GM12878 (cell line): ENCODE data around the gene INPP4B. TPM values are rescaled to one million over a fixed set of nuclear protein-coding genes. Genes with fewer than 3 reads are reported as not detected.

Experiments used
- ATAC-seq: fragments of 200-7000 bp; cut with Tn5 transposase; 3 replicates; pipeline ENCODE4 v1.9.1; 2020; ENCODE audit warnings: mild to moderate bottlenecking, moderate library complexity
- BruUV-seq: library from RNA; stranded (reverse); fragments of 400-500 nt; replicated peaks from 2 replicates; lab custom pipeline; 2021; lab: Mats Ljungman, UMichigan
- CTCF ChIA-PET: fragments of 300-600 bp; sonication (Branson Sonifier 250); formaldehyde crosslinking; extraction: SDS; loops from one replicate; lab custom pipeline; 2021; ENCODE audit warnings: inconsistent platforms; lab: Yijun Ruan, JAX
- POLR2A ChIA-PET: fragments of 350-600 bp; formaldehyde crosslinking; extraction: SDS; loops from one replicate; lab custom pipeline; 2021; ENCODE audit warnings: inconsistent platforms; lab: Charles Lee
- RAD21 ChIA-PET: fragments of 300-600 bp; sonication (Branson Sonifier 250); formaldehyde crosslinking; loops from one replicate; lab custom pipeline; 2023; ENCODE audit warnings: antibody characterized with exemption; ENCODE audit not compliant: unreplicated experiment; lab: Charles Lee
- SMC1A ChIA-PET: fragments of 300-600 bp; sonication (Branson Sonifier 250); formaldehyde crosslinking; loops from one replicate; lab custom pipeline; 2023; ENCODE audit not compliant: unreplicated experiment, uncharacterized antibody; lab: Charles Lee
- DNase-seq: peaks from one replicate; pipeline ENCODE4 v3.0.0-alpha.2; 2011; ENCODE audit warnings: low read depth, low spot score
- FAIRE-seq: peaks from 3 replicates; lab custom pipeline; 2011; peaks lifted over from hg19 to GRCh38; lab: Jason Lieb, UNC
- H2AFZ ChIP-seq: 2 replicates; pipeline ENCODE4 v1.6.0; 2011; ENCODE audit warnings: low read depth, low read length, control low read depth; ENCODE audit not compliant: control insufficient read depth
- H3K27ac ChIP-seq: 2 replicates; pipeline ENCODE4 v1.5.1; 2011; ENCODE audit warnings: control low read depth; ENCODE audit not compliant: control insufficient read depth, insufficient read depth
- H3K27me3 ChIP-seq, 2 experiments: replicated peaks in 1 of 2; 2 replicates each; pipeline versions ENCODE4 v1.6.0 to v1.6.1; 2011; ENCODE audit warnings: low read length in 1 of 2; ENCODE audit not compliant: control insufficient read depth in 2 of 2, insufficient read depth in 2 of 2
- H3K36me3 ChIP-seq, 2 experiments: 2 replicates each; pipeline ENCODE4 v1.5.1; 2011; ENCODE audit warnings: low read length in 1 of 2; ENCODE audit not compliant: control insufficient read depth in 2 of 2, insufficient read depth in 2 of 2
- H3K4me1 ChIP-seq: 2 replicates; pipeline ENCODE4 v1.6.1; 2011; ENCODE audit warnings: mild to moderate bottlenecking, low read length, moderate library complexity, mixed read lengths; ENCODE audit not compliant: control insufficient read depth, insufficient read depth
- H3K4me2 ChIP-seq: 2 replicates; pipeline ENCODE4 v1.6.0; 2011; ENCODE audit warnings: control low read depth; ENCODE audit not compliant: control insufficient read depth, insufficient read depth
- H3K4me3 ChIP-seq: fragments of 200-600 bp; sonication (generic); 2 replicates; pipeline ENCODE4 v1.5.1; 2016
- H3K79me2 ChIP-seq: 2 replicates; pipeline ENCODE4 v1.6.0; 2011; ENCODE audit warnings: low read length; ENCODE audit not compliant: control insufficient read depth, insufficient read depth
- H3K9ac ChIP-seq: 2 replicates; pipeline ENCODE4 v1.8.0; 2011; ENCODE audit warnings: low read length, control low read depth, mixed read lengths; ENCODE audit not compliant: control insufficient read depth, insufficient read depth
- H3K9me3 ChIP-seq: replicated peaks from 3 replicates; pipeline ENCODE4 v1.5.1; 2011; ENCODE audit warnings: mild to moderate bottlenecking, low read length; ENCODE audit not compliant: control insufficient read depth, insufficient read depth
- H4K20me1 ChIP-seq: 2 replicates; pipeline ENCODE4 v1.6.0; 2011; ENCODE audit not compliant: control insufficient read depth, insufficient read depth
- CBX3 ChIP-seq: fragments of 200-600 bp; sonication (generic); IDR thresholded peaks from 2 replicates; pipeline ENCODE4 v1.6.1; 2016; ENCODE audit warnings: low read depth, borderline replicate concordance
- FOXM1 ChIP-seq: IDR thresholded peaks from 2 replicates; pipeline ENCODE4 v1.6.1; 2012; ENCODE audit warnings: low read depth, mild to moderate bottlenecking, inconsistent platforms, low read length, moderate library complexity
- HCFC1 ChIP-seq: fragments of 150-350 bp; IDR thresholded peaks from 2 replicates; pipeline ENCODE4 v1.6.1; 2014; ENCODE audit warnings: low read length
- KAT2A ChIP-seq: conservative IDR thresholded peaks from 2 replicates; pipeline ENCODE4 v1.6.1; 2011; ENCODE audit warnings: low read depth, low read length; ENCODE audit not compliant: control insufficient read depth
- MYB ChIP-seq: fragments of 150-350 bp; IDR thresholded peaks from 2 replicates; pipeline ENCODE4 v1.6.1; 2014; ENCODE audit warnings: mild to moderate bottlenecking, low read depth, low read length, borderline replicate concordance
- NFIC ChIP-seq: IDR thresholded peaks from 2 replicates; pipeline ENCODE4 v1.6.1; 2012; ENCODE audit warnings: low read depth, mild to moderate bottlenecking, inconsistent platforms, low read length, moderate library complexity
- RAD21 ChIP-seq: IDR thresholded peaks from 2 replicates; pipeline ENCODE4 v1.6.1; 2011; ENCODE audit warnings: mild to moderate bottlenecking, low read depth, low read length, moderate library complexity; ENCODE audit not compliant: insufficient read depth
- RAD51 ChIP-seq: fragments of 450-650 bp; IDR thresholded peaks from 2 replicates; pipeline ENCODE4 v1.6.1; 2016; ENCODE audit warnings: moderate library complexity, mild to moderate bottlenecking, inconsistent platforms
- SIX5 ChIP-seq: IDR thresholded peaks from 2 replicates; pipeline ENCODE4 v1.6.1; 2011; ENCODE audit warnings: mild to moderate bottlenecking, low read depth, low read length, moderate library complexity; ENCODE audit not compliant: severe bottlenecking
- SMAD1 ChIP-seq: fragments of 450-650 bp; IDR thresholded peaks from 2 replicates; pipeline ENCODE4 v1.6.1; 2018; ENCODE audit warnings: mild to moderate bottlenecking, low read depth; ENCODE audit not compliant: partially characterized antibody
- SPI1 ChIP-seq: IDR thresholded peaks from 2 replicates; pipeline ENCODE4 v1.6.1; 2011; ENCODE audit warnings: low read depth, mild to moderate bottlenecking, low read length, moderate library complexity, borderline replicate concordance; ENCODE audit not compliant: insufficient read depth
- SREBF2 ChIP-seq: IDR thresholded peaks from 2 replicates; pipeline ENCODE4 v1.6.1; 2012; ENCODE audit warnings: mild to moderate bottlenecking, low read length
- YBX1 ChIP-seq: fragments of 450-650 bp; IDR thresholded peaks from 2 replicates; pipeline ENCODE4 v1.6.1; 2016; ENCODE audit warnings: antibody characterized with exemption
- ZZZ3 ChIP-seq: IDR thresholded peaks from 2 replicates; pipeline ENCODE4 v1.6.1; 2011; ENCODE audit warnings: low read depth; ENCODE audit not compliant: control insufficient read depth, insufficient read length
- WGBS: methylation state at CpG from one replicate; pipeline ENCODE4 v1.1.6; 2016; ENCODE audit warnings: low lambda C conversion rate; ENCODE audit not compliant: insufficient replicate concordance, insufficient coverage; ENCODE audit errors: missing lambda C conversion rate; 5-methylcytosine and 5-hydroxymethylcytosine counted together
- in situ Hi-C: fragments of 300-500 bp; cut with MboI; formaldehyde crosslinking; loops from 9 replicates; pipeline ENCODE4 v1.14.3; 2018; ENCODE audit warnings: mixed read lengths
- intact Hi-C: fragments of 100-400 bp; cut with micrococcal nuclease; formaldehyde crosslinking; loops from one replicate; pipeline ENCODE4 v1.14.2; 2022; ENCODE audit not compliant: unreplicated experiment
- polyA plus RNA-seq, 11 experiments: library from polyadenylated mRNA; depleted of rRNA in 4 of 11; unstranded in 6 of 11; stranded (reverse) in 5 of 11; fragments of >200 nt; fragmentation: Nextera tagmentation in 4 of 11; fragmentation: Illumina TruSeq in 1 of 11; extraction: Ambion mirVana in 4 of 11; extraction: Trizol in 1 of 11; gene quantifications; 1 replicate in 1 of 11; 2 replicates in 10 of 11; pipeline versions ENCODE4 v1.2.1 to v1.2.3, GENCODE V29; 2011 to 2016; ENCODE audit warnings: inconsistent platforms in 2 of 11, missing spikeins in 2 of 11, low read depth in 1 of 11
- total RNA-seq, 4 experiments: library from RNA; depleted of rRNA in 3 of 4; stranded (reverse); fragments of >200 nt in 3 of 4; fragmentation: Illumina TruSeq in 1 of 4; extraction: Trizol in 1 of 4; gene quantifications; 2 replicates each; pipeline versions ENCODE4 v1.2.1 to v1.2.3, GENCODE V29; 2013 to 2021

INPP4B gene
- total and polyA plus RNA-seq, 10 of the 15 experiments (the other 5 are each of a cell fraction or from before 2014, with no cell fraction given), result 0.53 to 11.2 (median 0.95) TPM

DNA sequence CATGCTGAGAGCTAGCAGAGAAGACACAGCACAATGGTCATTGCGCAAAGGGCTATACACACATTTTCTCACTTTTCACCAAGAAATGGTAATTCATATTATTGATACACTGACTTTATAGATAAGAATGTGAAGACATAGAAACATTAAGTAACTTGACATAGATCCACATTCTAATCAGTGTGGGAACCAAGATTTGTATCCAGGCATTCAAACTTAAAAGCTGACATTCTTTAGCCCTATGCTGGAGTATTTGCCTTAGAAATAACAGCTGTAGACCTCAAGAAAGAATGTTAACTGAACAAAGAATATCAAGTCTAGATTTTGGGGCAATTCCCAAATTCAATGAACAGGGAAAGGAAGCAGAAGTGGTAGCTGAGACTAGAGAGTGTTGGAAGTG lies 824.9 kb downstream of the INPP4B start:
- RAD21 ChIA-PET, result no interaction called here
- ATAC-seq (no peak), FAIRE-seq (no peak), DNase-seq (no peak)
- in situ Hi-C loops (no loop called here), intact Hi-C loops (no loop called here)
- no peaks in the 10 kb centered on the region for H3K36me3 ChIP-seq
- H3K27me3 ChIP-seq, result no peaks in the 10 kb centered on the region
- 94% methylated on average over 1 of the region's 1 CpG for WGBS
- no peak overlapping the region for H3K4me3 ChIP-seq
- no peak overlapping the region for H2AFZ ChIP-seq
- SMC1A ChIA-PET, result no interaction called here
- H3K9me3 ChIP-seq, result no peaks in the 10 kb centered on the region
- no peaks in the 10 kb centered on the region for H4K20me1 ChIP-seq
- POLR2A ChIA-PET, result no interaction called here
- no peaks in the 10 kb centered on the region for H3K79me2 ChIP-seq
- no peaks in the 10 kb centered on the region for H3K4me1 ChIP-seq
- TF ChIP-seq MYB (no peak), FOXM1 (no peak), SPI1 (no peak), RAD21 (no peak), RAD51 (no peak), YBX1 (no peak), SMAD1 (no peak), NFIC (no peak), KAT2A (no peak), ZZZ3 (no peak), CBX3 (no peak), SREBF2 (no peak), SIX5 (no peak), HCFC1 (no peak)
- BruUV-seq, result no TSS peak
- CTCF ChIA-PET, result no interaction called here
- H3K9ac ChIP-seq, result no peak overlapping the region
- no peak overlapping the region for H3K4me2 ChIP-seq
- no peak overlapping the region for H3K27ac ChIP-seq
